HG02885 (cell line): ENCODE results near the gene ZNF280C.
A peak's percentile ranks its signal among the peaks of the same experiment; 100 is the strongest.
"Not testable (repeated sequence)": the region's sequence is repeated elsewhere in the genome, so short reads cannot be mapped to it uniquely, and the experiment has no call there.

Source experiments
- ATAC-seq: cut with Tn5 transposase; IDR thresholded peaks from one replicate; pipeline ENCODE4 v1.9.1; 2021; ENCODE audit warnings: mild to moderate bottlenecking; ENCODE audit not compliant: unreplicated experiment, poor library complexity

ZNF280C gene

DNA sequence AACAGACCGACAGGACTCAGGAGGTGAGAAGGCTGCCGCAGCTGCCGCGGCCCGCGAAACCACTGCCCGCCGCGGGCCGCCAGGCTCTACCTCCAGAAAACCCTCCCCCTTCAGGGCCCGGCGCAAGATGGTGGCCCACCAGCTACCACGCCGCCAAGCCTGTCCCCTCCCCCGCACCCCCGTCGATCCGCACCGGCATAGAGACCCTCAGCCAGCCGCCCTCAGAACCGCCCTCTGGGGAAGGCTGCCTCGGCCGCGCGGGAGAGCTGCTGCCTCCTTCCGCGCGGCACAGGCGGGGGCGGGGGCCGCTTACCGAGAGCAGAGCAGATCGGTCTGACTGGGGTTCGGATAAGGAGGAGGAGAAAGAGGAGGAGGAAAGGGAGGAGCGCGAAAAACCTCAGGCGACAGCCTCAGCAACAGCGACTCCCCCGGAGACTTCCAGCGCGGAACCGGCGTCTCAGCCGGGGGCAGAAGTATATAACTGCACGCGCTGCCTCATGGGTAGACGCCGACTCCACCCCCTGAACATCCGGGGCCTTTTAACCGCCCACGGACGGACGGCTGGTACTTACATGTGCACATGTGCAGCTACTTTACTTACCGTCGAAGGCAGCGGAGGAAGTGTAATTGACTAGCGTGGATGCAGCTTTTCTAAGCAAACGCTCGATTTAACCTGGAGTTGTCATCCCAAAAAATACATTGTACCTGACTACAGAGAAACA is at the start of gene ZNF280C:
Gene ZNF280C, minus strand, starts transcription at position 451 of the 722 bp plus-strand sequence. CDS start 8,450 bp downstream, outside the sequence.
- ATAC-seq, result peak; percentile 91

GRCh38 chrX:130304587-130305368 is 36.1 kb upstream of the ZNF280C start:
- ATAC-seq, result no peak

- ATAC-seq, result no peak
Measured at GRCh38 chrX:130301977-130302376, 33.3 kb upstream of the ZNF280C start.

- no peak for ATAC-seq
Measured at GRCh38 chrX:130301405-130301804, 32.7 kb upstream of the ZNF280C start.

- no peak for ATAC-seq
Measured at GRCh38 chrX:130300010-130300282, 31.2 kb upstream of the ZNF280C start.

DNA sequence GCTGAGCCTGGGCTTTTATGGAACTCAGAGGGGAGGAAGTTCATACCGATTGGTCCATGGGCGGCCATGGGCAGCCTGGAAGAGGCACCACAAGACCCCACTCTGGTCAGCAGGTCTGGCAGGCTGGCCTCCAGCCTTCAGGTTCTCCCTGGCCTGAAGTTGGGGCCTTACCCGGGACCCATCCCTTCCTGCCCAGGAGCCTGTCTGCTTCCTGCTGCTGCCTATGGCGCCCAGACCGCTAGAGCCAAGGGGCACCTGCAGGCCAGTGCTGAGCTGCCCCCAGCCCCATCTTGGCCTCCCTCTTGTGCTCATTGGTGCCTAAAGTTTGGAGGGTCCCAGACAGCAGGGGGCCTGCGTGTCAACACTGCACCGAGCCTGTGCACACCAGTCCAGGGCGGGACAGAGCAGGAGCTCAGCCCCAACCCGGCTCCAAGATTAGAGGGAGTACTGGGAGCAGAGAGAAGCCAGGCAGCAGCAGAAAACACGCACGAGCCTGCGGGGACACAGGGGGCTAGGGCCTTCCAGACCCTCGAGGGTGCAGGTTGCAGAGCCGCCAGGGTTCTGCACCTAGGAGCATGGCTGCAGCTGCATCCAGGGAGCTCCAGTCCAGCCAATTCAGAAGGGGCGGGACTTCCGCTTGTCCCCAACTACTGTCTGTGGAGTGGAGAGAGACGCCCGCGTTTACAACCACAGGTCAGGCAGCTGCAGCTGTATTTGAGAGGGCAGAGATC is 30.7 kb upstream of the ZNF280C start:
- ATAC-seq, result no peak

DNA sequence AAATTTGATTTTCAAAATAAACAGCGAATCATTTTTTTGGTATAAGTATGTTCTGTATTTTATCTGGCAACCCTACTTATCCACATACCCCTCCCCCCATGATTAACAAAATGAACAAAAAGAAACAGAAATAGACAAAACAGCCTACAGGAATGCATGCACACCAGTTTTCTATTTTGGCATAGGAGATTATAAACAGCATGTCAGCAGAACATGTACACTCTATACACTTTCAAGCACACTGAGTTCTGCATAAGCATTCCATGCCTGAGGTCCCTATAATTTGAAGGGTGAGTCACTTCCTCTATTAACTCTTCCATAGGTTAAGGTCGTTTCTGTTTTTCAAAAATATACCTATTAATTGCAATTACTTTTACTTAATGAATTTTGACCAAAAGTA is 28.0 kb upstream of the ZNF280C start:
- no peak for ATAC-seq

GRCh38 chrX:130296297-130296678 is 27.6 kb upstream of the ZNF280C start:
- ATAC-seq, result no peak

DNA sequence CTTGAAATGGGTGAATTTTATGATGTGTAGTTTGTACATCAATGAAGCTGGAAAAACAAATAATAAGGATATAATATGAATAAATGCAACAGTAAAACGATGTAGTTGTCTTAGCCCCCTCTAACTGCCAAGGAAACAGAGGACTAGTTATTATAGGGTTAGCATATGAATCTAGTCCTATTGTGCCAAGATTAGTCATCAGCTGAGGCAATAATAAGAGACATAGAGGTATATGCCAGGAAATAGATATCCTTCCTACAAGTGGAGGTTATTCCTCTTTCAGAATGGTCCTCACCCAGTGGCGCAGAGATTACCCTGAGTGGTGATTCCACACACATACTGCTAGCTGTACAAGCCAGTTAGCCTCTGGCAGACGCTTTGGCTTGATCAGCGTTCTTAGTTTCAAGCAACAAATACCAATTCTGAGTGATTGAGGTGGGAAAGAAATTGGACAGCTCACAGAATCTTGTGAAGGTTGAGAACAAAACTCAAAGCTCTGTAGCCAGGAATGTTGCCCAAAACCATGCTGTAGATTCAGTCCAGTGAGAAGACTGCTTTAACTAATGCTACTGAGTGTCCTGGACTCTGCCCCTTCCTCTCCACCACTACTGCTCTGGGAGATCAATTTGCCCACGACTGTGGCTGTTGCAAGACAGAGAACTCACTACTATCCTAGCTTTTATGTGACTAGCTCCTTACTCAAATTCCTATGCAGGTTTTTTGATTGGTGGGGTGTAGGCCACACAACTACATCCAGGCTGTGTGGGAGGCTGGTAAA is 27.0 kb upstream of the ZNF280C start:
- no peak for ATAC-seq

- no peak for ATAC-seq
Measured at GRCh38 chrX:130287071-130287770, 18.5 kb upstream of the ZNF280C start.

- ATAC-seq, result no peak
Measured at GRCh38 chrX:130285710-130286109, 17.0 kb upstream of the ZNF280C start.

- no peak for ATAC-seq
Measured at GRCh38 chrX:130285069-130285620, 16.4 kb upstream of the ZNF280C start.

GRCh38 chrX:130282151-130282550 is 13.5 kb upstream of the ZNF280C start:
- ATAC-seq, result no peak

DNA sequence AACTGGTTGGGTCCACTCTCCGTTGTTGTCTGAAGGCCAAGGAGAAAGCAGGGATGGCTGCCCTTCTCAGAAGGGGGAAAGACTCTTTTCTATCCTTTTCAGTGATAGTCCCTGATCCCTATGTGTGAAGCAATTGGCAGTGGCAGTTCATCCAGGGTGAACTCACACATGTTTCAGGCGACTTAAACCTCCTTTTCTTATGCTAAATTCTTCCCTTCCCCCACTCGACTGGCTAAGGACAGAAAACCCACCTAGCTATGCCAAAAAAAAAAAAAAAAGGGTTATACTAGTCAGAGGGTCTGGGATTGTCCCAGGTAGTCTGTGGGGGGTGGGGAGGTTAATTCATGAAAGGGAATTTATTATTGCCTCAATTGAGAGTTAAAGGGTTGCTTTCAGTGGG is 12.2 kb upstream of the ZNF280C start:
- ATAC-seq, result no peak

- ATAC-seq, result not testable (repeated sequence)
Measured at GRCh38 chrX:130272253-130272652, 3.6 kb upstream of the ZNF280C start.

- ATAC-seq, result not testable (repeated sequence)
Measured at GRCh38 chrX:130269391-130269790, 692 bp upstream of the ZNF280C start.

GRCh38 chrX:130267956-130268448 is 697 bp downstream of the ZNF280C start:
- peak; percentile 2 for ATAC-seq

GRCh38 chrX:130264573-130264972 is 4.1 kb downstream of the ZNF280C start:
- no peak for ATAC-seq

DNA sequence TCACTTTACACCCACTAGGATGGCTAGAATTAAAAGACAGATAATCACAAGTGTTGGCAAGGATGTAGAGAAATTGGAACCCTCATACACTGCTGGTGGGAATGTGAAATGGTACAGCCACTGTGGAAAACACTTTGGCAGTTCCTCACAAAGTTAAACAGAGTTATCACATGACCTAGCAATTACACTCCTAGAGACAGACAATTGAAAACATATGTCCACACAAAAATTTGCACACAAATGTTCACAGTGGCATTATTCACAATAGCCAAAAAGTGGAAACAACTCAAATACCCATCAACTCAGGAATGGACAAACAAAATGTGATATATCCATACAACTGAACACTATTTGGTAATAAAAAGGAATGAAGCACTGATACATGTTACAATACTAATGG is 5.7 kb downstream of the ZNF280C start:
- no peak for ATAC-seq
